Mononuclear cell (primary cell): ENCODE results near the gene OLIG3. TPM values are rescaled to one million over a fixed set of nuclear protein-coding genes. Genes with fewer than 3 reads are reported as not detected.

ENCODE experiments used
- H3K27me3 ChIP-seq: 2 replicates; pipeline ENCODE4 v1.6.0; 2011; ENCODE audit warnings: low read length, control low read depth; ENCODE audit not compliant: insufficient read depth
- H3K4me1 ChIP-seq: 2 replicates; pipeline ENCODE4 v1.5.1; 2011; ENCODE audit warnings: mild to moderate bottlenecking, low read length, control low read depth; ENCODE audit not compliant: insufficient read depth
- H3K4me3 ChIP-seq: 2 replicates; pipeline ENCODE4 v1.5.1; 2011; ENCODE audit warnings: mild to moderate bottlenecking, low read length, moderate library complexity
- H3K9me3 ChIP-seq: 2 replicates; pipeline ENCODE4 v1.5.1; 2011; ENCODE audit warnings: low read depth, mild to moderate bottlenecking, control low read depth, low read length
- total RNA-seq: library from RNA; depleted of rRNA; stranded (reverse); fragments of >200 nt; gene quantifications from one replicate; pipeline ENCODE4 v1.2.3, GENCODE V29; 2012

OLIG3 gene
- total RNA-seq, 1 donor = not detected

DNA sequence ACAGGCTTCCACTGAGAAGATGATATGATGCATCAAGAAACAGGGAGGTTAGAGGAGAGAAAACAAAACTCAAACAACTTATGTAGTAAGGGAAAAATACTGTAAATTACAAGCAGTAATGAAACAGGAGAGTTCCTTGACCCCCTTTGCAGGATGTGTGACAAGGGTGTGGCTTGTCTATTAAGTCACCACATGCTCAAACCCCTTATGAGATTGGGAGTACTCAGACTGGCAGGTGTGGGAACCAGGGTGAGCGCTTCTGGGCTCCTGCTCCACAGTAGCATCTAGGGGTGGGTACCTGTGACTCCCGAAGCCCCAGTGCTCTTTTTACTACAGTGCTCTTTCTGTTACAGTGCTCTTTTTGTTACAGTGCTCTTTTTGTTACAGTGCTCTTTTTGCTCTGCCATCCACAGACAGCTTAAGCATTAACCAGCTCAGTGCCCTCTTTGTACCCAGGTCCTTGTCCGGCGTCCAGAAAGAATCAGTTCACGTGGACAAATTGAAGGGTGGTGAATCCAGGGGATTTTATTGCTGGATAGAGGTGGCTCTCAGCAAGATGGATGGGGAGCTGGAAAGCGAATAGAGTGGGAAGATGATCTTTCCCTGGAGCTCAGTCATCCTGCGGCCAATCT, 28.7 kb downstream of the OLIG3 start:
- Histone ChIP-seq H3K4me1 (no peaks in the 10 kb centered on the region), H3K27me3 (peaks cover 11% of the 10 kb centered on the region), H3K4me3 (no peak overlapping the region), H3K9me3 (no peaks in the 10 kb centered on the region)

DNA sequence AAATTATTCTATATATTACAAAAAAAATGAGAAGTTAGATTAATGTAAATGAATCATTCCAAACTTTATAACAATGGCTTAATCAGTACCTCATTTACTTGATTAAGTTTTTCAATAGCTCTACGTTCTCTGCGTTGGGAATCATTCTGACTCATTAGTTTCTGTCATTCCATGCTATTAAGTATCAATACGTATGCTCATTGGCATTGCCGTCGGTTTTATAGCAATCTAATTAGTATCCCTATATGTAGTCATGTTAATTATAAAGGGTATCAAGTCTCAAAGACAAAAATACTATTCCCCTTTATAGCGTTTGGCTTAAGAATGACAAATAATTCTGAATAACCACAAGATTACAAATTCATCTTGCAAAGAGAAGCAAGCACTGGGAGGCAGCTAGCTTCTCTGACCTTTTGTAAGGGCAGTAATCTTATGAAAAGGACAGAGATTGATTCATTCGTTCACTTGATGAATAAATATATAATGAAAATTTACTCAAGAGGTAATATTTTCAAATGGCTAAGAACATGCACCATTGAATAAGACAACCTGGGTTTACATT, 41.8 kb downstream of the OLIG3 start:
- Histone ChIP-seq H3K27me3 (peaks cover 15% of the 10 kb centered on the region), H3K4me1 (no peaks in the 10 kb centered on the region), H3K4me3 (no peak overlapping the region), H3K9me3 (no peaks in the 10 kb centered on the region)

DNA sequence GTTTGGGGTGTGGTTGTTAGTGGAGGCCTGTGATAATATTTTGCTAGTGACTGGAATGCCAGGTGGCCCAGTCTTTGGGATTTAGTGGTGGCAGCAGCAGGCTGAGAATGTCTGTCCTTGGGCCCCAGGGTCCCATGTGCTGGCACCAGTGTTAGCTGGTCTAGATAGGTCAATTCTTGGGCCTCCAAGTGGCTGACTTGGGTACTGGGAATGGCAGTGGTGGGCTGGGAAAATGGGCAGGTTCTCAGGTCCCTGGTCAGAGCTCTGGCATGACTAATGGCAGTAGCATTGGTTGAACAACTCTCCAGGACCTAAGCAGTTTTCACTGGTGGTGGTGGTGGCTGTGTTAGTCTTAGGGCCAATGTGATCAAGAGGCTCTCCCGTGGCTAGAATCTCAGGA, 50.3 kb downstream of the OLIG3 start:
- no peaks in the 10 kb centered on the region for H3K9me3 ChIP-seq
- no peak overlapping the region for H3K4me3 ChIP-seq
- peaks cover 3% of the 10 kb centered on the region for H3K27me3 ChIP-seq
- no peaks in the 10 kb centered on the region for H3K4me1 ChIP-seq
